Adrenal gland (tissue), 12 donors: ENCODE data around the gene TMEM231. TPM values are rescaled to one million over a fixed set of nuclear protein-coding genes. Genes with fewer than 3 reads are reported as not detected.
A peak's percentile ranks its signal among the peaks of the same experiment; 100 is the strongest.
"Not testable (repeated sequence)": the region's sequence is repeated elsewhere in the genome, so short reads cannot be mapped to it uniquely, and the experiment has no call there.

Source experiments
- DNase-seq, 7 donors: peaks; one replicate each; pipeline ENCODE4 v3.0.0-alpha.2; 2019 to 2020
- H3K27ac ChIP-seq, 5 donors: fragments of 200-600 bp; sonication (generic) in 4 of 5; 1 replicate in 3 of 5; 2 replicates in 2 of 5; pipeline versions ENCODE4 v1.5.1 to v1.8.0; 2016 to 2020; ENCODE audit warnings: mild to moderate bottlenecking in 1 of 5
- H3K27me3 ChIP-seq: fragments of 200-600 bp; 2 replicates; pipeline ENCODE4 v1.8.0; 2021
- H3K36me3 ChIP-seq, 2 donors: fragments of 200-600 bp; replicated peaks in 1 of 2; 1 replicate in 1 of 2; 2 replicates in 1 of 2; pipeline versions ENCODE4 v1.5.1 to v1.8.0; 2018 to 2022
- H3K4me1 ChIP-seq, 2 donors: fragments of 200-600 bp; replicated peaks in 1 of 2; 1 replicate in 1 of 2; 2 replicates in 1 of 2; pipeline versions ENCODE4 v1.5.1 to v1.8.0; 2018 to 2021
- H3K4me3 ChIP-seq, 4 donors: fragments of 200-600 bp; sonication (generic) in 3 of 4; one replicate each; pipeline ENCODE4 v1.5.1; 2016 to 2018
- H3K9me3 ChIP-seq, 3 donors: fragments of 200-600 bp; sonication (generic) in 1 of 3; replicated peaks in 1 of 3; 1 replicate in 2 of 3; 2 replicates in 1 of 3; pipeline versions ENCODE4 v1.5.1 to v1.8.0; 2016 to 2021
- POLR2A ChIP-seq, 2 donors: fragments of 450-650 bp; IDR thresholded peaks; one replicate each; pipeline ENCODE4 v1.6.1; 2017; ENCODE audit warnings: antibody characterized with exemption in 2 of 2, mild to moderate bottlenecking in 2 of 2, moderate library complexity in 1 of 2
- WGBS, 4 donors: extraction: QIAGEN DNeasy Blood & Tissue Kit in 2 of 4; methylation state at CpG; one replicate each; pipeline versions ENCODE4 v1.1.5 to v1.1.7; 2013 to 2017; 5-methylcytosine and 5-hydroxymethylcytosine counted together
- intact Hi-C, 2 donors: fragments of 100-400 bp; cut with DNase I; formaldehyde crosslinking; loops; one replicate each; pipeline versions ENCODE4 v1.14.1 to v1.15.0; 2022 to 2023
- polyA plus RNA-seq, 3 donors: library from polyadenylated mRNA; stranded (reverse); fragments of 200-250 nt in 2 of 3; fragments of 350-450 nt in 1 of 3; fragmentation: Illumina TruSeq in 1 of 3; extraction: RNeasy Lipid Tissue Mini Kit (QIAGEN cat#74804) in 1 of 3; gene quantifications; one replicate each; pipeline ENCODE4 v1.2.3, GENCODE V29; 2013 to 2014
- total RNA-seq, 9 donors: library from RNA; depleted of rRNA in 4 of 9; stranded (reverse); fragments of >200 nt in 4 of 9; fragments of 120-200 nt in 1 of 9; fragmentation: NEBNext Ultra II Directional in 1 of 9; extraction: Animal tissue kit (Norgen Biotek cat#: 25700) in 1 of 9; gene quantifications; one replicate each; pipeline versions ENCODE4 v1.1.0 to v1.2.4, GENCODE V29; 2013 to 2023
- TF ChIP-seq, protein P1 (sequence below), 6 experiments: fragments of 450-650 bp in 4 of 6; fragments of 200-600 bp in 2 of 6; sonication (generic) in 1 of 6; IDR thresholded peaks; 1 replicate in 5 of 6; 2 replicates in 1 of 6; pipeline versions ENCODE4 v1.5.1 to v1.8.0; 2016 to 2021; ENCODE audit warnings: antibody characterized with exemption in 6 of 6, mild to moderate bottlenecking in 2 of 6, moderate library complexity in 1 of 6
- donor health status: healthy with polysubstance abuse.
- donor health status: Bipolar disorder and iron deficiency.
- donor health status: DM: yes; HTN: yes; CAD: no.
- donor health status: DM: no; HTN: no; CAD: no.
- donor health status: DM: no; HTN: no; CAD: no.
- donor health status: DM: yes; HTN: yes; CAD: no.

The TMEM231 gene
- total and polyA plus RNA-seq, 12 donors: 2.8 to 13.4 (median 7.9) TPM

DNA sequence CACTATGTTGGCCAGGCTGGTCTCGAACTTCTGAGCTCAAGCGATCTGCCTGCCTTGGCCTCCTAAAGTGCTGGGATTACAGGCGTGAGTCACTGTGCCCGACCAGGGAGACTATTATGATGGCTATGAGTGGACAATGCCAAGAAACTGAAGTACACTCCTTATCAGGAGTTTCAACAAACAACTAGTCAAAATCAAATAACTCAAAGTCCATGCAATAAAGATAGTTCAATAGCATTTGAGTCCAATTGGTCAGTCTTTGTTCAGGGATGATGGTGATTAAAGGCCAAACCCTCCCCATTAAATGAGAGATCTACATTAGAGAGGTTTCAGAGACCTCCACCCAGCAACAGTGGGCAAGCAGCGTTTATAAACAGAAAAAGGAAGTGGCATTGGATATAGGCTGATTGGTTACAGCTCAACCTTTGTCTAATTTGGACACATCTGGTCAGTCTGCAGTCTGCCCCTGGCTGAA lies 28.2 kb downstream of the TMEM231 start:
- Histone ChIP-seq H3K36me3 (no peaks in the 10 kb centered on the region), H3K4me3 (no peak overlapping the region), H3K27me3 (no peaks in the 10 kb centered on the region), H3K9me3 (no peaks in the 10 kb centered on the region), H3K27ac (no peak overlapping the region), H3K4me1 (no peaks in the 10 kb centered on the region)
- 62 to 78% (median 68%) methylated on average over 5 of the region's 5 CpGs for WGBS, 4 donors
- peak in 2 of 7 donors; percentile 13 to 25 for DNase-seq
- TF ChIP-seq POLR2A (IDR thresholded peaks at IDR 0.05): no peak
- TF ChIP-seq, protein P1, sequence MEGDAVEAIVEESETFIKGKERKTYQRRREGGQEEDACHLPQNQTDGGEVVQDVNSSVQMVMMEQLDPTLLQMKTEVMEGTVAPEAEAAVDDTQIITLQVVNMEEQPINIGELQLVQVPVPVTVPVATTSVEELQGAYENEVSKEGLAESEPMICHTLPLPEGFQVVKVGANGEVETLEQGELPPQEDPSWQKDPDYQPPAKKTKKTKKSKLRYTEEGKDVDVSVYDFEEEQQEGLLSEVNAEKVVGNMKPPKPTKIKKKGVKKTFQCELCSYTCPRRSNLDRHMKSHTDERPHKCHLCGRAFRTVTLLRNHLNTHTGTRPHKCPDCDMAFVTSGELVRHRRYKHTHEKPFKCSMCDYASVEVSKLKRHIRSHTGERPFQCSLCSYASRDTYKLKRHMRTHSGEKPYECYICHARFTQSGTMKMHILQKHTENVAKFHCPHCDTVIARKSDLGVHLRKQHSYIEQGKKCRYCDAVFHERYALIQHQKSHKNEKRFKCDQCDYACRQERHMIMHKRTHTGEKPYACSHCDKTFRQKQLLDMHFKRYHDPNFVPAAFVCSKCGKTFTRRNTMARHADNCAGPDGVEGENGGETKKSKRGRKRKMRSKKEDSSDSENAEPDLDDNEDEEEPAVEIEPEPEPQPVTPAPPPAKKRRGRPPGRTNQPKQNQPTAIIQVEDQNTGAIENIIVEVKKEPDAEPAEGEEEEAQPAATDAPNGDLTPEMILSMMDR (IDR thresholded peaks at IDR 0.05): no peak
- intact Hi-C loops: loop anchor here in 1 of 2 donors (5.0 kb wide), 1 partner anchor 59 kb away; no protein-coding TSS in a partner anchor

DNA sequence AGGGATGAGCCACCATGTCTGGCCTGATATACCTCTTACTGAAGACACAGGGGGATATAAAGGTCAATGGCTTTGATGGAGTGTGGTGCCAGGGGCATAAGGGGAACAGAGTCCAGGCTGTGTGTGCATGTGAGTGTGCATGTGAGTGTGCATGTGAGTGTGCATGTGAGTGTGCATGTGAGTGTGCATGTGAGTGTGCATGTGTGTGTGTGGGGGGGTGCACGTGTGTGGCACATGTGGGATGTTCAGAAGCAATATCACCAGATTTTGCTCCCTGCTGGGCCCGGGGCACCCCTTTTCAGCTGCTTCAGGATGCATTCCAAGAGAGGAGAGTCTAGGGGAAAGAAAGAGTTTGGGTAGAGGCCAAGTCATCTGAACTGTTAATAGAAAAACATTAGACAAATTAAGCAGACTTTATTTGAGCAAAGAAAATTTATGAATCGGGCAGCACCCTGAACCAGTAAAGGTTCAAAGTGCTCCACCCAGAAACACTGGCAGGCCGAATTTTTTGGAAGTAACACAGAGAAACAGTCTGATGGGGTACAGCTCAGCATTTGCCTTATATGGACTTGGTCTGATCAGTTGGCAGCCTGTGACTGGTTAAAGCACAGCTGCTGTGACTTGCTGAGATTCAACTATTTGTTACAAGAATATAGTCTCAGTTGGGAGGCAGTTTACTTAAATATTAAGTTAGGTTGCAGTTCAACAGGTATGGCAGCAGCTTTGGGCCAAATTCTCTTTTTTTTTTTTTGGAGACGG lies 29.8 kb downstream of the TMEM231 start:
- no peak overlapping the region for H3K27ac ChIP-seq
- no peaks in the 10 kb centered on the region for H3K36me3 ChIP-seq
- H3K4me3 ChIP-seq: no peak overlapping the region
- DNase-seq: no peak
- 85 to 90% (median 88%) methylated on average over 5 of the region's 5 CpGs for WGBS, 4 donors
- no peak for TF ChIP-seq POLR2A (IDR thresholded peaks at IDR 0.05)
- intact Hi-C loops: loop anchor here in 1 of 2 donors (5.0 kb wide), 1 partner anchor 61 kb away; no protein-coding TSS in a partner anchor
- no peaks in the 10 kb centered on the region for H3K27me3 ChIP-seq
- H3K9me3 ChIP-seq: no peaks in the 10 kb centered on the region
- H3K4me1 ChIP-seq: no peaks in the 10 kb centered on the region

DNA sequence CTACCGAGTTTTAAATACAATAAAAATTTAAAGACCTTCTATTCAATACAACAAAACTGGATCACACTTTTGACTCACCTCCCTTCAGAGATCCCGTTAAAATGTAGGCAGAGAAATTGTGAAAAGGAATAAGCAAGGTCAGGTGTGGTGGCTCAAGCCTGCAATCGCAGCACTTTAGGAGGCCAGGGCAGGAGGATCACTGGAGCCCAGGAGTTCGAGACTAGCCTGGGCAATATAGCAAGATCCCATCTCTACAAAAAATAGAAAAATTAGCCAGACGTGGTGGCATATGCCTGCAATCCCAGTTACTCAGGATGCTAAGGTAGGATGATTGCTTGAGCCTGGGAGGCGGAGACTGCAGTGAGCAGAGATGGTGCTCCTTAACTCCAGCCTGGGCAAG lies 36.9 kb downstream of the TMEM231 start:
- TF ChIP-seq, protein P1 (IDR thresholded peaks at IDR 0.05): no peak
- no peak for TF ChIP-seq POLR2A (IDR thresholded peaks at IDR 0.05)
- DNase-seq: no peak
- no peaks in the 10 kb centered on the region for H3K27me3 ChIP-seq
- peaks cover 0 to 4% of the 10 kb centered on the region in 2 donors for H3K4me1 ChIP-seq
- no peak overlapping the region for H3K27ac ChIP-seq
- 86 to 93% (median 87%) methylated on average over 6 of the region's 6 CpGs for WGBS, 4 donors
- intact Hi-C loops: loop anchor here in 1 of 2 donors (5.0 kb wide), 1 partner anchor 47 kb away; no protein-coding TSS in a partner anchor
- H3K9me3 ChIP-seq: no peaks in the 10 kb centered on the region
- no peaks in the 10 kb centered on the region for H3K36me3 ChIP-seq
- H3K4me3 ChIP-seq: no peak overlapping the region

DNA sequence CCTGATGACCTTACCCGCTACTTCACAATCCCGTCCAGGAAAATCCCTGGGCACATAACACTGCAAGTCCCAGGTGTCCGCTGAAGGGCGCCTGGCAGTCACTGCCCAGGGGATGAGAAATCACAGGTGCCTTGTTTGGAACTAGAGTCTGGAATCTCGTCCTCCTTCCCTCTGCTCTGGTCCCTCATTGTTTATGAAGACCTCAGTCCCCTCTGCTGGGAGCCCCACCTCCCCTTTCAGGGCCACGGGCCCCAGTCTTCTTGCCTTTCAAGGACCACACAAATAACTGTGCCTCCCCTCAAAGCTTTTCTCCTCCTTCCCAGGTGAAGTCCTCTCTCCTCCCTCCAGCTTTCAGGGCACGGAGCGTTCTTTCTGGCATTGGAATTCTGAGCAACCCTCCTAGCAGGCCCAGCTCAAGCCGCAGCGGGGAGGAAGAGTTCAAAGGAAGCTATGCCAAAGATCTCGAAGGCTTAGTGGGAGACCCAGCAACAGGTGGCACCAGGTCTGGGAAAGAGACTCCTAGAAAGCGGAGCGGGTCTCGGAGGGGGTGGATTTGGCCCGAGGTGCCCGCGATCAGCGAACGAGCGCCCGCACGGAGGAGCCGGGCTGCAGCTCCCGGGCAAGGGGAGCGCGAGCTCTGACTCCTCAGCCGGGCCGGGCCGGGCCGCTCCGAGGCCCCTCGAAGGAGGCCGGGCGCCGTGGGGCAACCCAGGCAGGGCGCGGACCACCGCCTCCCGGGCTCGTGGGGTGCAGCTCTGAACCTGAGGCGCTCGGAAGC lies 39.7 kb downstream of the TMEM231 start:
- not testable (repeated sequence) for H3K36me3 ChIP-seq, H3K4me1 ChIP-seq, H3K9me3 ChIP-seq, H3K27me3 ChIP-seq
- WGBS, 4 donors: 2 to 24% (median 9%) methylated on average over 12 to 42 of the region's 42 CpGs
- Histone ChIP-seq H3K27ac (peak overlapping the region; percentile 72 to 94 (median 90)), H3K4me3 (peak overlapping the region in 3 of 4 donors; percentile 7 to 60 (median 58))
- DNase-seq: peak; percentile 35 to 57 (median 36)
- intact Hi-C loops: loop anchor here in 1 of 2 donors (5.0 kb wide), 1 partner anchor 44 kb away; no protein-coding TSS in a partner anchor

DNA sequence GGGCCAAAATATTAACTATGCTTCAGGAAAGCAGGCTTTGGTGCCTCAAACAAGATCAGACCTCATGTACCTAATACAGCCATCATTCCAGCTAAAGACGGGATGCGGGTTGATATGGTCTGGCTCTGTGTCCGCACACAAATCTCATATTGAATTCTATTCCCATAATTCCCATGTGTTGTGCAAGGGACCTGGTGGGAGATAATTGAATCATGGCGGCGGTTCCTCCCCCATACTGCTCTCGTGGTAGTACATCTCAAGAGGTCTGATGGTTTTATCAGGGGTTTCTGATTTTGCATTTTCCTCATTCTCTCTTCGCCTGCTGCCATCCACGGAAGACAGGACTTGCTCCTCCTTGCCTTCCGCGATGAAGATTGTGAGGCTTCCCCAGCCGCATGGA lies 41.8 kb downstream of the TMEM231 start:
- 90 to 97% (median 96%) methylated on average over 11 of the region's 11 CpGs for WGBS, 4 donors
- Histone ChIP-seq H3K4me3 (no peak overlapping the region), H3K36me3 (no peaks in the 10 kb centered on the region), H3K4me1 (peaks cover 0 to 4% of the 10 kb centered on the region in 2 donors), H3K27ac (no peak overlapping the region), H3K9me3 (no peaks in the 10 kb centered on the region), H3K27me3 (no peaks in the 10 kb centered on the region)
- no peak for TF ChIP-seq POLR2A (IDR thresholded peaks at IDR 0.05)
- TF ChIP-seq, protein P1 (IDR thresholded peaks at IDR 0.05): no peak
- intact Hi-C loops: loop anchor here in 1 of 2 donors (5.0 kb wide), 1 partner anchor 37 kb away; no protein-coding TSS in a partner anchor
- no peak for DNase-seq
